KMS-11 (cell line): Measurements from ENCODE around the gene CHMP6.
A peak's percentile ranks its signal among the peaks of the same experiment; 100 is the strongest.

Experiments
- H2AFZ ChIP-seq: fragments of 200-600 bp; sonication (generic); 2 replicates; pipeline ENCODE4 v1.6.1; 2016; ENCODE audit warnings: antibody characterized with exemption, mixed run types, low read depth
- H3K27ac ChIP-seq: fragments of 200-600 bp; sonication (generic); 2 replicates; pipeline ENCODE4 v1.6.1; 2016; ENCODE audit warnings: mild to moderate bottlenecking, mixed run types
- H3K27me3 ChIP-seq: fragments of 200-600 bp; sonication (generic); 2 replicates; pipeline ENCODE4 v1.6.1; 2017; ENCODE audit warnings: mild to moderate bottlenecking, low read depth, mixed run types, moderate library complexity; ENCODE audit not compliant: insufficient read depth
- H3K36me3 ChIP-seq: fragments of 200-600 bp; sonication (generic); 2 replicates; pipeline ENCODE4 v1.6.1; 2017; ENCODE audit warnings: mild to moderate bottlenecking, mixed run types; ENCODE audit not compliant: insufficient read depth
- H3K4me1 ChIP-seq: fragments of 200-600 bp; sonication (generic); 2 replicates; pipeline ENCODE4 v1.6.1; 2016; ENCODE audit warnings: mild to moderate bottlenecking, low read depth, mixed run types; ENCODE audit not compliant: poor library complexity, severe bottlenecking
- H3K4me2 ChIP-seq: fragments of 200-600 bp; sonication (generic); 2 replicates; pipeline ENCODE4 v1.7.0; 2016; ENCODE audit warnings: mild to moderate bottlenecking, mixed run types
- H3K4me3 ChIP-seq: fragments of 200-600 bp; sonication (generic); IDR thresholded peaks from 2 replicates; pipeline ENCODE4 v1.6.1; 2017; ENCODE audit warnings: low read depth, low read length, mixed read lengths; ENCODE audit not compliant: insufficient read depth
- H3K79me2 ChIP-seq: fragments of 200-600 bp; sonication (generic); 2 replicates; pipeline ENCODE4 v1.6.1; 2016; ENCODE audit warnings: low read depth, mixed run types; ENCODE audit not compliant: insufficient read depth
- H3K9ac ChIP-seq: fragments of 200-600 bp; sonication (generic); 2 replicates; pipeline ENCODE4 v1.6.1; 2016; ENCODE audit warnings: mild to moderate bottlenecking, mixed run types
- H4K20me1 ChIP-seq: fragments of 200-600 bp; sonication (generic); 2 replicates; pipeline ENCODE4 v1.6.1; 2016; ENCODE audit warnings: mild to moderate bottlenecking, mixed run types; ENCODE audit not compliant: insufficient read depth
- CTCF ChIP-seq: fragments of 200-600 bp; sonication (generic); conservative IDR thresholded peaks from 2 replicates; pipeline ENCODE4 v1.6.1; 2017; ENCODE audit warnings: low read depth, mild to moderate bottlenecking, antibody characterized with exemption, low read length, moderate library complexity, mixed read lengths

Gene CHMP6

GRCh38 chr17:80989586-80989913 lies 2.1 kb upstream of the CHMP6 start:
- H2AFZ ChIP-seq: no peak overlapping the region; the same call in 1 of the 2 replicates

GRCh38 chr17:80990921-80991644 lies 558 bp upstream of the CHMP6 start:
- H3K4me3 ChIP-seq: no peak overlapping the region
- peak overlapping the region; percentile 100 for H2AFZ ChIP-seq
- H3K27ac ChIP-seq: no peak overlapping the region
- H4K20me1 ChIP-seq: no peaks in the 10 kb centered on the region
- peaks cover 16% of the 10 kb centered on the region for H3K4me1 ChIP-seq
- TF ChIP-seq CTCF: no peak
- peak overlapping the region; percentile 74 for H3K9ac ChIP-seq
- H3K27me3 ChIP-seq: peaks cover 36% of the 10 kb centered on the region; the same call in 1 of the 2 replicates
- peak overlapping the region; percentile 69 for H3K4me2 ChIP-seq
- H3K79me2 ChIP-seq: no peaks in the 10 kb centered on the region
- H3K36me3 ChIP-seq: no peaks in the 10 kb centered on the region

More at GRCh38 chr17:80989586-80989913, 2.1 kb upstream of the CHMP6 start:
- TF ChIP-seq CTCF: no peak
- H3K4me3 ChIP-seq: no peak overlapping the region
- H3K27me3 ChIP-seq: peaks cover 45% of the 10 kb centered on the region; the same call in 1 of the 2 replicates
- H3K79me2 ChIP-seq: no peaks in the 10 kb centered on the region
- H3K9ac ChIP-seq: no peak overlapping the region
- no peaks in the 10 kb centered on the region for H3K36me3 ChIP-seq
- no peak overlapping the region for H3K27ac ChIP-seq
- no peak overlapping the region for H3K4me2 ChIP-seq
- H3K4me1 ChIP-seq: peaks cover 16% of the 10 kb centered on the region
- H4K20me1 ChIP-seq: no peaks in the 10 kb centered on the region

GRCh38 chr17:80992077-80992947 lies 671 bp downstream of the CHMP6 start:
- Histone ChIP-seq H2AFZ (peak overlapping the region; percentile 100), H3K4me1 (peaks cover 16% of the 10 kb centered on the region), H3K4me2 (peak overlapping the region; percentile 100), H3K27me3 (peaks cover 28% of the 10 kb centered on the region; the same call in 1 of the 2 replicates), H3K9ac (peak overlapping the region; percentile 74), H3K4me3 (no peak overlapping the region), H3K36me3 (no peaks in the 10 kb centered on the region; the same call in 1 of the 2 replicates), H4K20me1 (no peaks in the 10 kb centered on the region), H3K27ac (no peak overlapping the region), H3K79me2 (no peaks in the 10 kb centered on the region)
- no peak for TF ChIP-seq CTCF

GRCh38 chr17:80992948-80993624 lies 1.4 kb downstream of the CHMP6 start:
- no peaks in the 10 kb centered on the region for H3K79me2 ChIP-seq
- H3K9ac ChIP-seq: no peak overlapping the region
- TF ChIP-seq CTCF: no peak
- peak overlapping the region; percentile 100 for H3K4me2 ChIP-seq
- no peak overlapping the region for H2AFZ ChIP-seq
- peaks cover 22% of the 10 kb centered on the region; the same call in 1 of the 2 replicates for H3K27me3 ChIP-seq
- no peak overlapping the region for H3K4me3 ChIP-seq
- H3K36me3 ChIP-seq: no peaks in the 10 kb centered on the region; the same call in 1 of the 2 replicates
- H3K4me1 ChIP-seq: peaks cover 16% of the 10 kb centered on the region
- no peak overlapping the region for H3K27ac ChIP-seq
- H4K20me1 ChIP-seq: no peaks in the 10 kb centered on the region
